ENCODE data around the gene CPPED1.
"Not testable (repeated sequence)": the region's sequence is repeated elsewhere in the genome, so short reads cannot be mapped to it uniquely, and the experiment has no call there.

CPPED1 gene

DNA sequence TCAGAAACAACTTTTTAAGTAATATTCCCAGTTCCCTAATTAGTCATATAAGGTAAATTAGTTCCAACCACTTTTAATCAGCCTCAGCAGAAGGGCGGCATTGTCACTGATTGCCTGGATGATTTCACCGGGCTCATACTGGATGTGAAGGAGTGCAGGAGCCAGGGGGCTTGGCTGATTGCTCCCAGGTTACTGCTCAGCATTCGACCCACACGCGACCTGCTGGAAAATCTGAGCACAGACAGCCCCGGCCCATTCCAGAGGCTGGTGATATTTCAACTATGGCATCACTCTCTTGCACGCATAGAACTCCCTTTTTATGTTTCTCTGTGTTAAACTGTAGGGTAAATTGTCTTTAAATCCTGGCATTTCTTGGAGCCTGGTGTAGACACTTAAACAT, 34.2 kb downstream of the CPPED1 start:
- no peak for DNase-seq (ENCODE audit: low read depth in 1 of 2, low spot score in 1 of 2)

DNA sequence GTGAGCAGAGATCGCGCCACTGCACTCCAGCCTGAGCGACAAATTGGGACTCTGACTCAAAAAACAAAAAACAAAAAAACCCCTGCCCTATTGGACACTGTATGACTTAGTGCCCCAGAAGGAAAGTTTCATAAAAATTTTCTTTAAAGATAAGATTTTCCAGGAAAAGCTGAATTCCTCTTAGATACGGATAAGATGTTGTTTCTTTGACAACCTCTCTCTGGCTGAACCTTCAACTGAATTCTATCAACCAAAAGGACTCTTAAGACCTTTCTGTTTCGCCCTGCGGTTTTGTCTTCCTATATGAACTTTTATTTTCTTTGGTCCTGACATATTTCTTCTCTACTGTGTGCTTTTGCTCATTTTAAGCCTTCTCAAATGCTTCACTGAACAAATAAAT, 35.8 kb downstream of the CPPED1 start:
- no peak for DNase-seq (ENCODE audit: low read depth in 1 of 2, low spot score in 1 of 2)

DNA sequence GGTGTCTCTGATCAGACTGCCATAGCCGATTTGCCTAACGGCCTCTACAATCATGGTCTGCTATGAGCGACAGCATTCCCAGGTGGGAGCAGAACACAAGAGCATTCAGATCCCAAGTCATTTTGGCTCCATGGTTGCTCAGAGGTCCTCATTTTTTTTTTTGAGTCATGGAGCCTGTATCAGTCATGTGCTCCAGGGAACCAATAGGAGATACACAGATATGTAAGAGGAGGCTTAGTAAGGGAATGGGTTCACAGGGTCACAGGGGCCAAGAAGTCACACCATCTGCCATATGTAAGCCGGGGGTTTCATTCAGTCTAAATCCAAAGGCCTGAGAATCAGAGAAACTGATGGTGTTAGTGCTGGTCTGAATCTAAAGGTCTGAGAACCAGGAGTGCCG, 36.8 kb downstream of the CPPED1 start:
- no peak for DNase-seq (ENCODE audit: low read depth in 1 of 2, low spot score in 1 of 2)

DNA sequence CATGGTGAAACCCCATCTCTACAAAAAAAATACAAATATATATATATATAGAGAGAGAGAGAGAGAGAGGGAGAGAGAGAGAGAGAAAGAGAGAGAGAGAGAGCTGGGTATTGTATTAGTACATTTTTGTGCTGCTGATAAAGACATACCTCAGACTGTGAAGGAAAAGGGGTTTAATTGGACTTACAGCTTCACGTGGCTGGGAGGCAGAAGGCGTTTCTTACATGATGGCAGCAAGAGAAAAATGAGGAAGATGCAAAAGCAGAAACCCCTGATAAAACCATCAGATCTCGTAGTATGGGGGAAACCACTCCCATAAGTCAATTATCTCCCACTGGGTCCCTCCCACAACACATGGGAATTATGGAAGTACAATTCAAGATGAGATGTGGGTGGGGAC, 37.5 kb downstream of the CPPED1 start:
- DNase-seq (ENCODE audit: low read depth in 1 of 2, low spot score in 1 of 2), result not testable (repeated sequence)

DNA sequence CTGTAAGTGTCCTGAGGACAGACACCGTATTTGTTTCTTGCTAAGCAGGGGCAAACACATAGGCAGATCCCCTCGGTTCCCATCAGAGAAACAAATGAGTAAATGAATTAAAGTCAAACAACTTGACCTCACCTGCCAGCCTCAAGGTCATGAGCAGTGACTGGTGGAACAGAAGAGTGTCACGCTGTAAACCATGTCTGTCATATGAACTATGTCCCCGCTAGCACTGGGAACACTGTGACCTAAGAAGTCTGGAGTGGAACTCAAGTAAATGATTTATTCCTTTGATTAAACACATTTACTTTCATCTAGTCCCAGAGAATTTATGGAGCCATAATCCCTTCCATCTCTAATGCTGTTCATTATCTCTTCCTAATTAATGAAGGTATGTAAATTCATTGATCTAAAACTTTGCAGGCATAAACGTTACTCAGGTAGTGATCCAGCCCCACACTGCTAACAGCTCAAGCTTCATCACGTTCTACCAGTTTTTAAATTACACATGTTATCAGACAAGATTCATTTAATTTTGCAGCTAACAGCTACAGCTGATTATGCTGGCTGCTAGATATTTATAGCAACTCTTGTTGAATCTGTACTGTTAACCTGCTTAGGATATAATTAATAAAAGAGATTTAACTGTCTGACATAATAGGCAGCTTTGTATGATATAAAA, 38.7 kb downstream of the CPPED1 start:
- DNase-seq (ENCODE audit: low read depth in 1 of 2, low spot score in 1 of 2), result no peak

DNA sequence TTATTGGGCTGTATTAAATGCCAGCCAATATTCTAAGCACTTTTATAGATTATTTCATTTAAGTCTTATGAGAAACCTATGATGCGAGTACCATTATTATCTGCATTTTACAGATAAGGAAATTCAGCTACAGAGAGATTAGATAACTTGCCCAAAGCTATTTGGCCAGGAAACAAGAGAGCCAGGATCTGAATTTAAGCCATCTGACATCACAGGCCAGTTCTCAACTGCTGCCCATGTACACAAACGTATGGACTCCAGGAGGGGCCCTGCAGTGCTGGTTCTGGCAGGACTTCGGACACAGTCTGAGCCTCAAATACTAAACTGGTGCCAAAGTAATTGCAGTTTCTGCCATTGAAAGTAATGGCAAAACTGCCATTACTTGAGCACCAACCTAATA, 40.2 kb downstream of the CPPED1 start:
- no peak for DNase-seq (ENCODE audit: low read depth in 1 of 2, low spot score in 1 of 2)

DNA sequence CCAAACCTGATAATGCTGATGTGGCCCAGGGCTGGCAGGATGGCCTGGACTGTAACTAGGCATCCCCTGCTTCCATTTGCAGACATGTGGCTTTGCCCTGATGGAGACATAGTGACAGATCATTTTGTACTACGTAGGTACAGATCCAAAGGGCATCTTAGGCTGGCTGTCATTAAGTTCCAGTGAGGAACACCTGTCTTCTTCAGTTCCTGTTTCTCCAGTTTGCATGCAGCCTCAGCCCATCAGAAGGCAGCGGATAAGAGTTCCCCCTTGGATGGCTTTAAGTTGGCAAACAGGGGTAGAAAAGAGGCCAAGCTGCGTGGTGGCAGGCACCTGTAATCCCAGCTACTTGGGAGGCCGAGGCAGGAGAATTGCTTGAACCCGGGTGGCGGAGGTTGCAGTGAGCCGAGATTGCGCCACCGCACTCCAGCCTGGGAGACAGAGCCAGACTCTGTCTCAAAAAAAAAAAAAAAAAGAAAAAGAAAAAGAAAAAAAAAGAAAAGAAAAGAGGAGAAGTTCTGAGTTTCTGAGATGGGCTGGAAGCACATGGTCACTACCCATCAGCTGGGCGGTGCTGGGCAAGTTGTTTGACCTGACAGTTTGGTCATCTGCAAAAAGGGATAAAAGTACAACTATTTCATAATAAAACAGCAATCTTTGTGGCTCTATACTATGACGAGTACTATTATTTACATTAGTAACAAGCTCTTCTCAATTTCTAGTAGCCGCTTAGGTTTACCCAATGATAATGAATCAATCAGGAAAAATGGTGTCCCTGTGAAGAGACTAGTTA, 42.7 kb downstream of the CPPED1 start:
- DNase-seq (ENCODE audit: low read depth in 1 of 2, low spot score in 1 of 2), result no peak

DNA sequence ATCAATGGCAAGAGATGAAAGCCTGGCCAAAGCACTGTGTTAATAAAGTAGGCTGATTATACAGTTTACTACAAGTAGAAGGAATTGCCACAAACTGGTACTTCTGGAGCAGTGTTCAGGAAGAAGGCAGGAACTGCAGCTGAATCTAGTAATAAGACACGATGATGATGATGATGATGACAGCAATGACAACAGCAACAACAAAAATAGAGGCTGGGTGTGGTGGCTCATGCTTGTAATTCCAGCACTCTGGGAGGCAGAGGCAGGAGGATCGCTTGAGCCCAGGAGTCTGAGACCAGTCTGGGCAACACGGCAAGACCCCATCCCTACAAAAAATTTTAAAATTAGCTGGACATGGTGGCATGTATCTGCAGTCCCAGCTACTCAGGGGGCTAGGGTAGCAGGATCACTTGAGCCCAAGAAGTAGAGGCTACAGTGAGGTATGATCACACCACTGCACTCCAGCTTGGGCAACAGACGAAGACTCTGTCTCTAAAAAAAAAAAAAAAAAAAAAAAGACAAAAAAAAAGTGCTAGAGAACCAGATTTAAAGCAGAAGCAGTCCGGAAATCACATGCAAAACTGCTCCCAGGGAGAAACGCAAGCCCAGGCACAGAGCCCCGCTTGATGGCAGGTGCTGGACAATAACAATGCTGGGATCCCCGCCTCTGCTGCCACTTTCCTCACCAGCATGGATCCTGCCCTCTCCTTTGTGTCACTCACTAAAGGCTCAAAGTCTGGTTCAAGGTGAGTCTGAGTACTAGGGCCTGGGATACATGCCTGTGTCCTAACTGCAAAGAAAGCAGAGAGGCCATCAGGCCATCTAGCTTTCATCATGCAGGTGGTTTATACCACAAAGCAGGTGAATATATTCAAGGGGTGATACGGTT, 44.8 kb downstream of the CPPED1 start:
- no peak for DNase-seq (ENCODE audit: low read depth in 1 of 2, low spot score in 1 of 2)

DNA sequence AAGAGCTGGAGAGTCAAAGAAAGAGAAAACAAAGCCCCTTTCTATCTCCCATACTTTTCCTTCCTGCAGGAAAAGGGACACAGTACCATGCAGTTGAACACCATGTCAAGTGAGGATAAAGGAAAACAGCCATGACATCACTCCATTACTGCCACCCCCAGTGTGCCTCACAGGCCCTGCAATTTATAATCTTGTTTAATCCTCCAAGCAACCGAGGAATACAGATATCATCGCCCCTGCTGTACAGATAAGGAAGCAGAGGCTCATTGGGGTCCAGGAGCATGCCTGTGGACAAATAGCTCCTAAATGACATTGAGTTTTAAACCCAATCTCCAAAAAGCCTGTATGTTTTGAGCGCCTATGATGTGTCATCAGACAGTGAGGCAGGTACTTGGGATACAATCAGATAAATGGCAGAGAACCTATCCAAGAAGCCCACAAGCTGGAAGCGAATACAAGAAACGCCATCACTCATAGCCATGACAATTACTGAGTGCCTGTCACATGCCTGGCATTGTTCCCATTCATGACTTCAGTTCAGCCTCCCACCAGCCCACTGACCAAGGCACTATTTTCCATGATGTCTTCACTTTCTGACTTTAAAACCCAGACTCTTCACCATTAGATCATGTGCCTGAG, 45.5 kb downstream of the CPPED1 start:
- DNase-seq (ENCODE audit: low read depth in 1 of 2, low spot score in 1 of 2), result no peak

DNA sequence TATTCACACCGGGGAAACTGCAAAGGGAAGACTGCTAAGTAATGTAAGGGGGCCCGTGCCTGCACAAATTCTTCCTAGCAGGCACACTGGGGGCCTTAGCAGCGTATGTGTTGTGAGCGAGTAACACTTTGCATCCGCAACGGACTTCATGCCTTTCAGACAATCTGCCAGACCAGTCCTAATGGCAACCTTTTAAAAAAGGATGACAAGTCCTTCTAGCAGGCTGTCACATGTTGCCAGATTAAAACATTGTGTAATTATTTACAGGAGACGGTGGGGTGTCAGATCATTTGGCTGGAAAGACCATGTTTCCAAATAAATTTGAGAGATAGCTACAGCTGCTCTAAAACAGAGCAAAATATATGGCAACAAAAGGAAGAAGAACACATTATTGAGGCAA, 46.1 kb downstream of the CPPED1 start:
- DNase-seq (ENCODE audit: low read depth in 1 of 2, low spot score in 1 of 2), result no peak

DNA sequence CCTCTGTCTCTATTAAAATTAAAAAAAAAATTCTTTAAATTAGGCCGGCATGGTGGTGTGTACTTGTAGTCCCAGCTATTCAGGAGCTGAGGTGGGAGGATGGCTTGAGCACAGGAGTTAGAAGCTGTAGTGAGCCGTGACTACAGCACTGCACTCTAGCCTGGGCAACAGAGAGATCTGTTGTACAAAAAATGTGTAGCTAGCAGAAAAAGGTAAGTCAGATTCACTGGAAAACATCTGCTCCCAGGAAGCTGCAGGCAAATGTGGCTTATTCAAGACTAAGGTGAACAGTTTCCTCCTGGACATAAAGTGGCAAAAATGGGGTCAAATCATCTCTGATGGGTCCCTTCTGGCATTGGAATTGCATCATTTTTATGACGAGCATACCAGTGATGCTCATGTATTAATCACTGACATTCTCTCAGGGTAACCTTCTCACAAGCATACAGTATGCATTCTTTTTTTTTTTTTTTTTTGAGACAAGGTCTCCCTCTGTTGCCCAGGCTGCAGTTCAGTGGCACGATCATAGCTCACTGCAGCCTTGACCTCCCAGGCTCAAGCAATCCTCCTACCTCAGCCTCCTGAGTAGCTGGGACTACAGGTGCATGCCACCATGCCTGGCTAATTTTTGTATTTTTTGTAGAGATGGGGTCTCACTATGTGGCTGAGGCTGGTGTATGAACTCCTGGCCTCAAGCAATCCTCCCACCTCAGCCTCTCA, 48.7 kb downstream of the CPPED1 start:
- DNase-seq (ENCODE audit: low read depth in 1 of 2, low spot score in 1 of 2), result no peak

DNA sequence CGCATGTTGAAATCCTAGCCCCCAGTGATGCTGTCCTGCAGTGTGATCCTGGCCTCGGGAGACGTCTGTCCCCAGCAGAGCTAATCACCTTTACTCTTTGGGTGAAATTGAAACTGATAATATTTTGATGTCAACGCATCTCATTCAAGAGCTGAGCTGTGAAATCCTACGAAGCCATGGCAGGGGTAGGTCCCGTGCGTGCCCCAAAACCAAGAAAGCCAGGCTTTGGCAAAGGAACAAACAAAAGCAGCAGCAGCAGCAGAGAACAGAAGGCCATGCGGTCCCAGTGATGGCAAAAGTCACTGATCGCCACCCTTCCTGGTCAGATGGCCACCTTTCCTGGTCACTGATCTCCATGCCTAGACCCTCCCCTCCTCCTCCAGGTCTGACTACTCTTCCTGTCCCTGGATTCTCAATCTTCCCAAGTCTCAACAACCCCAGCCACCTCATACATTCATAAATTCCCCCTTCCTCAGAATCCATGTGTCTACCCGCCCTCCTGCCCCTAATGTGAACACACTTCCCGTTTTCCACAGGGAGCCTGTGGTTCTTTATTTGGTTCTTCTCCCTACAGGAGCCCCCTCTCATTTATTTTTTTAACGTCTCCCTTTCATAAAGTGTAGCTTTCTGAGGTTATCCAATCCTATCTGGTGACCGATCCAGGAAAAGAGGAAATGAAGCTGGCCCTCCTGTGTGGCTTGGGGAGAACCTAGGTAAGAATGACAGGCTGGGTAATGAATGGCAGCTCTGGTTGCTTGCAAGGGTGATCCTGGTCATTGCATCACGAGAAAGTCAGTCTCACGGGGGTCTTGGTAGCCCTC, 50.3 kb downstream of the CPPED1 start:
- no peak for DNase-seq (ENCODE audit: low read depth in 1 of 2, low spot score in 1 of 2)

DNA sequence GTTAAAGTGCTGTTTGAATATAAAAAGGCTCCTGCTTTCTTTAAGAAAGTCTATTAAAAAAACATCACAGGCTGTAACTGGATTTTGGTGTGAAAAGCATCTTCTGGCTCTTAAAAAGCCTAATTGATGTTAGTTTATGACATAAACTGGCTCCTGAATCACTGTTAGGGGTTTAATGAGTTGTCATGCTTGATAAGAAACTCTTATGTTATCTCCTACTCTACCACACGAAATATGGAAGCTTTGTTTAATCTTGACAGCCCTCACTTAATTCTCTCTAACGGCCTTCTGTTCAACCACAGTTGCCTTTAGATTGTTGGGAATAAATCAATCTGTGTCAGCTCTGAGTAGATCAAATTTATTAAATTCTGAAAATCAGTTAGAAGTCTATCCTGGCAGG, 51.5 kb downstream of the CPPED1 start:
- no peak for DNase-seq (ENCODE audit: low read depth in 1 of 2, low spot score in 1 of 2)

DNA sequence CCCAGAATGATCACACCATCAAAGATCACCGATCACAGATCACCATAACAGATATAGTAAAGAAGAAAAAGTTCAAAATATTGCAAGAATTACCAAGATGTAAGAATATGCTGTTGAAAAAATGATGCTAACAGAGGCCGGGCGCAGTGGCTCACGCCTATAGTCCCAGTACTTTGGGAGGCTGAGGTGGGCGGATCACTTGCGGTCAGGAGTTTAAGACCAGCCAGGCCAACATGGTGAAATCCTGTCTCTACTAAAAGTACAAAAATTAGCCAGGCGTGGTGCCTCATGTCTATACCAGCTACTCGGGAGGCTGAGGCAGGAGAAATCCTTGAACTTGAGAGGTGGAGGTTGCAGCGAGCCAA, 53.2 kb downstream of the CPPED1 start:
- no peak for DNase-seq (ENCODE audit: low read depth in 1 of 2, low spot score in 1 of 2)

DNA sequence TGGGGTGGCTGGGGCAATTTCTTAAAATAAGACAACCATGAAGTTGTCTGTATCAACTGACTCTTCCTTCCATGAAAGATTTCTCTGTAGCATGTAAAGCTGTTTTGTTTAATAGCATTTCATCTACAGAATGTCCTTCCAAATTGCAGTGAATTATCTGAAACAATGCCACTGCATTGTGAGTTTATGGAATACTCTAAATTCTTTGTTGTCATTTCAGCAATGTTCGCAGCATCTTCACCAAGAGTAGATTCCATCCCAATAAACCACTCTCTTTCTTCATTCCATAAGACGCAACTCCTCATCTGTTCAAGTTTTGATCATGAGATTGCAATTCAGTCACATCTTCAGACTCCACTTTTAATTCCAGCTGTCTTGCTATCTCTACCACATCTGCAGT, 54.6 kb downstream of the CPPED1 start:
- no peak for DNase-seq (ENCODE audit: low read depth in 1 of 2, low spot score in 1 of 2)

DNA sequence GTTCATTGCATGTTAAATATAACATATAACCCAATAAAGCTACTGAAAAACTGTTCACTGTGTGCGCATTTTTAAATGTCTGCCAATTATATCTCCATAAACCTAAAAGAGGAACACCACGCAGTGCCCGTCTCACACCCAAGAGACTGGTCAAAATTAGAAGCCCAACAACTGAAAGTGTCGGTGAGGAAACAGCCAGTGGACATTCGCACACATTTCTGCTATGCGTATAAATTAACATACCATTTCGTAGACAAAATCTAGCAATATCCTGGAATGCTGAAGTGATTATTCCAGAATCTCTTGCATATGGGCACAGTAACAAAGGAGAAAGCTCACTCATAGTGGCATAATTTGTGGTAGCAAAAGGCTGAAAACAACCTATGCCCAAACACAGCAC, 55.9 kb downstream of the CPPED1 start:
- DNase-seq (ENCODE audit: low read depth in 1 of 2, low spot score in 1 of 2), result no peak

DNA sequence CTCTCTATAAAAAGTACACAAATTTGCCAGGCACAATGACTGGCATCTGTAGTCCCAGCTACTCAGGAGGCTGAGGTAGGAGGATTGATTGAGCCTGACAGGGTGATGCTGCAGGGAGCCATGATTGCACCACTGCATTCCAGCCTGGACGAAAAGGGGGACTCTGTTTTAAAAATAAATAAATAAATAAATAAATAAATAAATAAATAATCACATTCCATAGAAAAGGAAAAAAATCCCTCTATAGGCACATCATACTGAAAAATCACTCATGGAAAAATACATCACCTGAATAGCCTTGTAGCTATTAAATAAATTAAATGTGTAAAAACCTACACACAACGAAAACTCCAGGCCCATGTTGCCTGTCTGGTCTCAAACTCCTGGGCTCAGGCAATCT, 56.4 kb downstream of the CPPED1 start:
- DNase-seq (ENCODE audit: low read depth in 1 of 2, low spot score in 1 of 2), result no peak

DNA sequence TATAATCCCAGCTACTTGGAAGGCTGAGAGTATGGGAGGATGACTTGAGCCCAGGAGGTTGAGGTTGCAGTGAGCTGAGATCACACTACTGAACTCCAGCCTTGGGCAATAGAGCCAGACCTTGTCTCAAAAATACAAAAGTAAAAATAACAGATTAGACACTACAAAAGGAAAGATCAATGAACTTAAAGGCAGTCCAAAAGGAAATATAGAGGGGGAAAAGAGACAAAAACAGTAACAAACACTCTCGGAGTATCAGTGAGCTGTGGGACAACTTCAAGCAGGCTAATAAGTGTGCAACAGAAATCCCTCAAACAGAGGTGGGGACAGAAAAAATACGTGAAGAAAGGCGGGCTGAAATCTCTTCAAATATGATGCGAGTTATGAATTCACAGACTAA, 58.8 kb downstream of the CPPED1 start:
- no peak for DNase-seq (ENCODE audit: low read depth in 1 of 2, low spot score in 1 of 2)

DNA sequence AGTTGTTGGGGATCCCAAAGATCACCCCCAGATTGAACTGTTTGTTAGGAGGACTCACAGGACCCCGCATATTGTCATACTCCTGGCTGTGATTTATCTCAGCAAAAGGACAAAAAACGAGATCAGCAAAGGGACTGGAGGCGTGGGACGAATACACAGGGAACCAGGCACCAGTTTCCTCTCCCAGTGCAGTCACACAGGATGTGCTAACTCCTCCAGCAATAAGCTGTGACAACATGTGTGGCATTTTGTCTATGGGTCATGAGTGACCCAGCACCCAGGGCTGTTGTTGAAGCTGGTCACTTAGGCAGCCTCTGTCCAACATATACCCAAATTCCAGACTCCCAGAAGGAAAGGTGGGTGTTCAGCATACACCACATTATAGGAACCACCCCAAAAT, 60.9 kb downstream of the CPPED1 start:
- no peak for DNase-seq (ENCODE audit: low read depth in 1 of 2, low spot score in 1 of 2)

DNA sequence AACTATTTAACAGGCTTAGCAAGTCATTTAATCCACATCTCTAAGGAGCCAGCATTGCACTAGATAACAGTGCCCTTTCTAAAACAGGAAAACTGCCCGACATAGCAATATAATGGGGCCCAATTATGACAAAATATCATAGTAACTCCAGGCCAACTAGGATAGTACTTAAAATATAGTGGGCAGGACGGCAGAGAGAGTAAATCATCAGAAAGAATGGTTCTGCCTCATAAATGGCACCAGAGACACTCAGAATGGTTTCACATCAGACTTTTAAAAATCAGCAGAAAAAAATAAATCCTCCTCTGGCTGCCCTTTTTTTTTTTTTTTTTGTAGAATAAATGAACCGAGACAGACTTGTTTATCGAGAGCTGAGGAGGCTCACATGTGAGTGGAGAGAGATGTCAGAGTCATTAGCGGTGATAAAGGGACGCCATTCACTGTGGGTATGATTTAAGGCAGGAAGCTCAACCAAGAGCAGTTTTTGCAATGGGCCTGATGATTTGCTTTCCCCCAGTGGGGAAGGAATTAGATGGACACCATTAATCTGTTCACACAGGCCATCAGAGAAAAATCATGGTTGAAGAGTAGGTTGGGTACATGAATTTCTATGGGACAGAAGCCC, 62.6 kb downstream of the CPPED1 start:
- no peak for DNase-seq (ENCODE audit: low read depth in 1 of 2, low spot score in 1 of 2)

Data from activated CD4-positive, alpha-beta T cell treated with anti-CD3 and anti-CD28 coated beads, Interleukin-2, amount 50 U/mL, for 24 hours (primary cell).